DMS79 (cell line): Measurements from ENCODE around the gene USP3.

ENCODE experiments used
- DNase-seq: peaks from one replicate; lab custom pipeline; 2025; lab: John Stamatoyannopoulos, UW

The USP3 gene

DNA sequence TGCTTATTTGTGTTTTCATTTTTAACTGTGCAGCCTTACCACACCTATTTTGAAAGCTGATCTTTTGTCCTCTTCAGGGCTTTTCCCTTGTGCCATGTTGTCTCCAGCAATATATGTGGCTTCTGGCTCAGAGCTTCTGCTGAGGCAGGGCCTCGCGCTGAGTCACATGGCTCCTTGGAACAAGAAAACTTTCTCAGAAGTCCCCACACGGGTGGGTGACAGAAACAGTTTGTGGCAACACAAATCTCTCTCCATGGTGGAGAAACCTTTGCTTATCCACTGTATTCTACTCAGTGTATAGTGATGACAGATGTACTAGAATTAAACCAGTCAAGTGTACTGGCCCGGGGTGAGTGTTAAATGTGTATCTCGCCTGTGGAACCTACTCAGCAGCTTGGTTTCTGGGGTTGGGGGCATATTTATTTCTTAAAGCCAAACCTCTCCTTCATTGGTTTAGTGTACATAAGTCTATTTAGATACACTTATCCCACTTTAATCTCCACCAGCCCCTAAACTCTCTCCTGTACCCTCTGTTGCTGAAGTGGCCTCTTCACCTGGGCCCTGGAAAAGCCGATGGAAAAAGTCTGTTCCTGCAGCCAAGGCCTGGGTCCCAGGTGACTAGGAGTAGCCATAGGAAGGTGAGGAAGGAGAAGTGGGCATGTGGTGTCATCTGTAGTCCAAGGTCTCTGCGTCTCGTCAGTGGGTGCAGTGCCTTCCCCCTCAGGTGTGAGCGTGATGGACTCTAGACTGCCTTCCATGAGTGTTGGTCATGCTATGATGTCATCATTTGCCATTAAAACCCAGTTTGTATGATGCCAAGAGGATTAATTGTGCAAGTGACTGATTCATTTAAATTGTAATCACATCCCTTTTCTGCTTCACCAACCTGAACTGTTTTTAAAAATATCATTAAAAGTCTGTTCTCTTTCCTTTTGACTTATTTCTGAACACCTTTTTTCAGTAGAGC lies 89.6 kb downstream of the USP3 start:
- DNase-seq = no peak

GRCh38 chr15:63595065-63595464 lies 90.7 kb downstream of the USP3 start:
- no peak for DNase-seq

- no peak for DNase-seq
Observed at GRCh38 chr15:63595688-63596087, 91.3 kb downstream of the USP3 start.

DNA sequence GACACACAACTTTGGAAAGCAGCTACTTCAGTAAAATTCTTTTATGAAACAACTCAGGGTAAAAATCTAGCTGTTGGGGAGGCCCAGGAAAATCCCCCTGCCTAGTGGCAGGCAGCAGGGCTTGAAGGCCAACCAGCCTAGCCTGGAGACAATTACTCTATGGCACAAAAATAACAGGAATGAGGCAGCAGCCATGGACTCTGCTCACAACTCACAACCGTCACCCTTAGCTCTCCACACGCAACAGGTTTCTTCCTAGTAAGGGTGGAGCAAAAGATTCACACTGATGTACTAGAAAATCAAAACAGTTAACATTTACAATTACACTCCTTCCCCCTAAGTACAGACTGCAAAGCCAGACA lies 92.3 kb downstream of the USP3 start:
- DNase-seq = no peak

GRCh38 chr15:63597038-63597790 lies 92.8 kb downstream of the USP3 start, which contains the start of gene FBXL22:
Gene FBXL22 (plus strand): TSS chr15:63597387. CDS start chr15:63597393, 6 bp downstream.
- DNase-seq = peak; percentile 40

- no peak for DNase-seq
Observed at GRCh38 chr15:63597821-63598220, 93.4 kb downstream of the USP3 start.

GRCh38 chr15:63598473-63599400 lies 94.3 kb downstream of the USP3 start:
- DNase-seq = no peak

- DNase-seq = no peak
Observed at GRCh38 chr15:63599401-63600000, 95.1 kb downstream of the USP3 start.

DNA sequence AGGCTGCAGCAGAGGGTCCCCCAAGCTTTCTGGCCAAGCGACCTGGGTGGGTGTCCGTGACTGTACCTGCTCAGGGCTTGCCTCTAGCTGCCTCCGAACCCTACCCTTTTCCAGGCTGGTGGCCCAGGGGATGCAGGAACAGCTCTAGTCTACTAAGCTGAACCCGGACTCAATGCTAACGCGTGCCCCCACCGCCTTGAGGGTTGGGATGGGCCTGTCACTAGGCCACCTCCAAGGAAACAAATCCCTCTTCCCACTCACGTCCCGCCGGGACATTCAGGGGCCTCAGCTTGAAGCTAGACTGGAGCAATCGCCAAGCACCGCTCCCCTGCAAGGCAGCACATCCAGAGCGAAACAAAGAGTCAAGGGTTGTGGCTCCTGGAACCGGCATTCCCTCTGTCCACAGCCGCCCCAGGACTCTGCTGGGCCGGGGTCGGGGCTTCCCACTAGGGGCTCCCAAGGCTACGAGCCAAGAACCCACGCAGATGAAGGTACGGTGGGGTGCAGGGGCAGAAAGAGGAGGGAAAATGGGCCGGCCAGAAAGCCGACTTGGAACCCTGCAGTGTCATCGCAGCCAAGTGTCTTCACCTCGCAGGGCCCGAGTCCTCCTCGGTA lies 95.7 kb downstream of the USP3 start:
- no peak for DNase-seq

DNA sequence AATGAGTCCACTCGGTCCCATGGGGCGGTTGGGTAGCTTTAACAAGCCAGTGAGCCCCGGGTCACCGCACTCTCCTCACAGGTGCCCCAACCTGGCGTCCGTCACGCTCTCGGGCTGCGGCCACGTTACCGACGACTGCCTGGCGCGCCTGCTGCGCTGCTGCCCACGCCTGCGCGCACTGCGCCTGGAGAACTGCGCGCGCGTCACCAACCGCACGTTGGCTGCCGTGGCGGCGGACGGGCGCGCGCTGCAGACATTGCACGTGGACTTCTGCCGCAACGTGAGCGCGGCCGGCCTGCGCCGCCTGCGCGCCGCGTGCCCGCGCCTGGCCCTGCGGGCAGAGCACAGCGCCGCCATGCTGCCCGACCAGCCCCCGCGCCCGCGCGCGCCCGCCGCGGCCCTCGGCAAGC lies 96.2 kb downstream of the USP3 start:
- DNase-seq = peak; percentile 50

DNA sequence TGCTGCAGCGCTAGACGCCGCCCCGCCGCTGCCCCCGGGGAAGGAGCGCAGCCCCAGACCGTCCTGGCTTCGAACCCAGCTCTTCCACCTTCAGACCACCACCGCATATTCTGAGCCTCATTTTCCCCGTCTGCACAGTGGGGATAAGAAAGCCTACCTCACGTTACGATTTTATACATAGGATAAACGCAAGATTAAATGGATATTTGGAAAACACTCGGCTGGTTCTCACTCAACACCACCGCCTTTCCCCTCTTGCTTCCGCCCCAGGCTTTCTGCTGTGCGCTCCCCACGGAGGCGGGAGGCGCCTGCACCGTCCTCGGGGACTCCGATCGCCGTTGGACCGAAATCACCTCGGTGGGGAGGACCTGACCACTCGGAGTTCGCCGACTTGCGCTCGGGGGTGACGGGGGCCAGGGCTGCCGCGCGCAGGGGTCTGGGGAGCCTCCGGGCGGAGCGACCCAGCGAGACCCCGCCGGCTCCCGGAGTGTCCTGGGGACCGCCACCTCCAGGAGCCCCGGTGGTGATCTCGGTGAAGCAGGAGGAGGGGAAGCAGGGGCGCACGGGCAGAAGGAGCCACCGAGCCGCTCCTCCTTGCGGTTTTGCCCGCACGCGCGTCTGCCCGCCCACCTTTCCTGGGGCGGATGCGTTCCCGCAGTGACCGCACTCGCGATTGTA lies 96.8 kb downstream of the USP3 start:
- DNase-seq = no peak

DNA sequence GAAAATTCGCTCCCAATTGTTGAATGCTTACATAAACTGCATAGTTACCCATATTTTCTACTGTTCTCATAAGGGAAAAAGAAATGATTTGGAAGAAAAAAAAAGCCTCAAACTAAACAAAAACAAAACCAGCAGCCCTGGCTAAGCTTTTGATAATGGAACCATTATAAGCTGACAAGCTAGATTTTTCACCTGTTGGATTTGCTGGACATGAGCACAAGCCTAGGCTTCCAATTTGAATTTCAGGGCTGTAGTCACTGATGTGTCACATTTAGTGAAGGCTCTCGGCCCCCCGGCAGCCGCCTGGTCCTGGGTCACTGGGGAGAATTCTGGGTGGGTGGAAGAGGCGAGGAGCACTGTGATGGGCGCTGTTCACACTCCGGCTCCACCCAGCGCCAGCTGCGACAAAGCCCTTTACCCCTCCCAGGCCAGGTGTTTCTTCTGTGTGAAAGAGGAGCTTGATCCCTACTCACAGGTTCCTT lies 97.4 kb downstream of the USP3 start:
- DNase-seq = no peak

DNA sequence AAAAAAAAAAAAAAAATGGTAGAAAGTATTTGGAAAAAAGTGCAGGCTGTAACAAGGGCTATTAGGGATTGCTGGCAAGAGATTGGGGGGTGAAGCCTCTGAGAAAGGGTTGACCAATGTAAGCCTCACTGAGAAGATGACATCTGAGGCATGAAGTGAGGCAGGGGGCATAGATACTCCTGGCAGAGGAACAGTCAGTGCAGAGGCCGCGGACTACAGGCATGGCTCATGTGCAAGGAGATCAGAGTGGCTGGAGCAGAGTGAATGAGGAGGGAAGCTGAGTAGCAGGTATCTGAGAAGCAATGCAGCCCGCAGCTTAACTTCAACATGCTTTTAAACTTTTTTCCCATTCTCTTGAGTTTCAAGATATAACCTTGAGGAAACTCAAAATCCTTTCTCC lies 98.2 kb downstream of the USP3 start:
- no peak for DNase-seq

GRCh38 chr15:63603516-63603915 lies 99.1 kb downstream of the USP3 start:
- no peak for DNase-seq

DNA sequence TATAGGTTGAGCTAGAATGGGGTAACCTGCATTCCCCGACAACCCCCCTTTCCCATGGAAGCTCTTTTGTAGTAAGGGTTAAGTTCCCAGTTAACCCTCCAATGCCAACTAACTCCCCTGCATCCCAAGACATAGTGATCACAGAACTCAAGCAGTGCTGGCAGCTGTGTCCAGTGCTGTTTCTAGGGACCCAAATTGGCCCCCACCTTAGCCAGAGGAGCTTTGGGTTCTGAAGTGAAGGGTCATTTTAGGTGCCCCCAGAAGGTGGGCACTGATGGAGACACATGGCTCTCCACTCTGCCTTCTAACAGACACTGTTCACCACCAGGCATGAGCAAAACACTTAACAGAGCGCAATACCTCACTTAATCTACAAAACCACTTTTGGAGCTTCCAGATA lies 99.9 kb downstream of the USP3 start:
- DNase-seq = no peak

DNA sequence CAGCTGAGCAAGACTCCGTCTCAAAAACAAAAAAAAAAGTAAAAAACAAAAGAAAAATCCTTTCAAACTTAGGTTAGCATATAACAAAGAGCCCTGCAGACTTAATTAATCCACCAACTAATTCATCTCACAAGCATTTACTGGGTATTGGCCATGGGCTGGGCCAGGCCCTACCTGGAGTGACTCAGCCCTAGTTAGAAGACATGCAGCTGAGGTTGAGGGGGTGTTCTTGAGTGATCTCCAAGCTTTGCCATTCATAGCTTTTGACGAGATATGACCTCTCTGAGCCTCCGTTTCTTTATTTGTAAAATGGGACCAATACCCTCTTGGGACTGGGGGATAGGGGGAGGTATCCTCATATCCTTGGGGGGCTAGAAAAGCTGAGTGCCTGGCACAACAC lies 100.6 kb downstream of the USP3 start:
- no peak for DNase-seq

DNA sequence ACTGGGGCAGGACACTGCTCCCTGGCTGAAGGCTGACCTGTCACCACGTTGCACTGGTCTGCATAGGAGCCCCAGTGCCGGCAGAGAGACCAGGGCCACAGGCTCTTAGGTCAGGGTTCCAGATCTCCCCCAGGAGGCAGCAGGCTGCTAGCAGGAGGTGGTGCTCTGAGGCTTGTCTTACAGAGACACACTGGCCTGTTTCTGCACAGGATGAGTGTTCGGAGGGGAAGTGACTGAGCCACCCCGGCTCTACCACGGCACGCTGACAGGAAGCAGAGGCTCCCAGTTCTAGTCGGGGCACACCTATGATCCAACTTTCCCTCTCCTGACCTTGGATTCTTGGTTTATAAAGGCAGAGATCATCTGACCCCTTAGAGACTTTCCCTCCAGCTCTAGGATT lies 101.4 kb downstream of the USP3 start:
- no peak for DNase-seq

DNA sequence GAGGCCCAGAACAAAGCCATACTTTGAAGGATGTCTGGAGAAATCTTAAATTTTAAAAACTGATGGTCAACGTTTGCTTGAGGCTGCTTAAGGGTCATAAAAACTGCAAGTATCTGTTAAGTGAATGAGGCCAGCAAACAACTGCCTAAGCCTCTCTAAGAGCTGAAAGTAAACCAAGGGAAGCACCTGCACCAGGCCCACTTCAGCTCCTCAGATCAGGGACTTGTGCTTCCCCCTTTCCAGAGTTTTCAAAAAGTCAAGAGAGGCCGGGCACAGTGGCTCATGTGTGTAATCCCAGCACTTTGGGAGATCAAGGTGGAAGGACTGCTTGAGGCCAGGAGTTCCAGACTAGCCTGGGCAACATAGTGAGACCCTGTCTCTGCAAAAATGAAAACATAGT lies 101.9 kb downstream of the USP3 start:
- no peak for DNase-seq

- no peak for DNase-seq
Observed at GRCh38 chr15:63608989-63609388, 104.6 kb downstream of the USP3 start.

DNA sequence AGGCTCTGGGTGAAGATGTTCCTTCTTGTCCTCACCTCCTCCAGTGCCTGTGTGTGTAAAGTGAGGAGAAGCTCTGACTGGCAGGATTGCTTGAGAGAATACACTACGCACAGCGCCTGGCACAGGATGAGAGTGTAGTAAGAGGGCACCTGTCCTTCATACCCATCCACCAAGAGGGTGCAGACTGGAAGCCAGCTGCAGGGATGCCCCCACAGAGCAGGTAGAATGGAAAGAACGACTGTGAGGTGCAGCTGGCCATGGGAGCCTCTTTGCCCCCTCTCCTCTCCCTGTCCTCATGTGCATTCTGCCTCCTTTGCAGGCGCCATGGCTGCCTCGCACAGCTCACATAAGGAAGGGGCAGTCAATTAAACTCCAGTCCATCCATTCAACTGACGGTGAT lies 105.1 kb downstream of the USP3 start:
- DNase-seq = no peak
